Spleen (tissue), 11 donors: ENCODE results near the gene UGT1A5. TPM values are rescaled to one million over a fixed set of nuclear protein-coding genes. Genes with fewer than 3 reads are reported as not detected.
A peak's percentile ranks its signal among the peaks of the same experiment; 100 is the strongest.

Source experiments
- DNase-seq: peaks from one replicate; pipeline ENCODE4 v3.0.0-alpha.2; 2020
- H3K27ac ChIP-seq, 8 donors: fragments of 200-600 bp; sonication (generic) in 7 of 8; 1 replicate in 4 of 8; 2 replicates in 4 of 8; pipeline versions ENCODE4 v1.5.0 to v1.8.0; 2016 to 2021; ENCODE audit warnings: inconsistent platforms in 4 of 8, mild to moderate bottlenecking in 4 of 8, moderate library complexity in 1 of 8
- H3K27me3 ChIP-seq, 7 donors: fragments of 200-600 bp; sonication (generic) in 6 of 7; replicated peaks in 1 of 7; 1 replicate in 4 of 7; 2 replicates in 3 of 7; pipeline versions ENCODE4 v1.5.0 to v1.8.0; 2016 to 2021; ENCODE audit warnings: inconsistent platforms in 3 of 7, mild to moderate bottlenecking in 1 of 7
- H3K36me3 ChIP-seq, 6 donors: fragments of 200-600 bp; sonication (generic) in 5 of 6; 1 replicate in 4 of 6; 2 replicates in 2 of 6; pipeline versions ENCODE4 v1.5.0 to v1.8.0; 2016 to 2021; ENCODE audit warnings: inconsistent platforms in 2 of 6
- H3K4me1 ChIP-seq, 6 donors: fragments of 200-600 bp; sonication (generic) in 5 of 6; 1 replicate in 3 of 6; 2 replicates in 3 of 6; pipeline versions ENCODE4 v1.5.0 to v1.8.0; 2016 to 2021; ENCODE audit warnings: inconsistent platforms in 3 of 6
- H3K4me3 ChIP-seq, 8 donors: fragments of 200-600 bp; sonication (generic) in 7 of 8; 1 replicate in 4 of 8; 2 replicates in 4 of 8; pipeline versions ENCODE4 v1.5.0 to v1.8.0; 2016 to 2021; ENCODE audit warnings: inconsistent platforms in 4 of 8, mild to moderate bottlenecking in 4 of 8, moderate library complexity in 2 of 8
- H3K9me3 ChIP-seq, 8 donors: fragments of 200-600 bp; sonication (generic) in 7 of 8; 1 replicate in 4 of 8; 2 replicates in 4 of 8; pipeline versions ENCODE4 v1.5.0 to v1.8.0; 2016 to 2021; ENCODE audit warnings: inconsistent platforms in 4 of 8
- POLR2A ChIP-seq, 3 donors: fragments of 450-650 bp; IDR thresholded peaks; one replicate each; pipeline ENCODE4 v1.5.1; 2017; ENCODE audit warnings: antibody characterized with exemption in 3 of 3, mild to moderate bottlenecking in 1 of 3
- POLR2AphosphoS5 ChIP-seq, 3 donors: sonication (generic); formaldehyde crosslinking; IDR thresholded peaks; one replicate each; pipeline ENCODE4 v1.5.1; 2017; ENCODE audit warnings: antibody characterized with exemption in 3 of 3
- WGBS, 5 donors: extraction: QIAGEN DNeasy Blood & Tissue Kit in 3 of 5; methylation state at CpG; one replicate each; pipeline versions ENCODE4 v1.1.5 to v1.1.7; 2013 to 2018; 5-methylcytosine and 5-hydroxymethylcytosine counted together
- intact Hi-C: fragments of 100-400 bp; cut with DNase I; formaldehyde crosslinking; loops from one replicate; pipeline ENCODE4 v1.15.0; 2023; ENCODE audit warnings: low total_unique reads
- polyA plus RNA-seq, 3 donors: library from polyadenylated mRNA; stranded (reverse); fragments of 200-250 nt; gene quantifications; one replicate each; pipeline ENCODE4 v1.2.1, GENCODE V29; 2013
- total RNA-seq, 7 donors: library from RNA; depleted of rRNA in 3 of 7; stranded (reverse); fragments of >200 nt in 3 of 7; fragmentation: NEBNext Ultra II Directional in 4 of 7; extraction: Animal tissue kit (Norgen Biotek cat#: 25700) in 4 of 7; gene quantifications; one replicate each; pipeline versions ENCODE4 v1.1.0 to v1.2.1, GENCODE V29; 2016 to 2021
- TF ChIP-seq, protein P1 (sequence below), 11 experiments: fragments of 200-600 bp in 7 of 11; fragments of 450-650 bp in 4 of 11; sonication (generic) in 4 of 11; IDR thresholded peaks in 8 of 11; conservative IDR thresholded peaks in 3 of 11; 1 replicate in 7 of 11; 2 replicates in 4 of 11; pipeline versions ENCODE4 v1.4.0 to v1.8.0; 2016 to 2021; ENCODE audit warnings: antibody characterized with exemption in 11 of 11, inconsistent platforms in 4 of 11, mild to moderate bottlenecking in 1 of 11
- donor health status: healthy with polysubstance abuse.
- donor health status: DM: no; HTN: no; CAD: no; lungs with moderate emphysema.
- donor health status: DM: no; HTN: no; CAD: no.
- donor health status: Bipolar disorder and iron deficiency.
- donor health status: healthy.
- donor health status: DM: no; HTN: no; CAD: no.
- donor health status: DM: yes; HTN: yes; CAD: no.

UGT1A5 gene
- total and polyA plus RNA-seq, 10 donors = not detected

- Histone ChIP-seq H3K27ac (no peak overlapping the region), H3K36me3 (no peaks in the 10 kb centered on the region), H3K9me3 (no peaks in the 10 kb centered on the region), H3K27me3 (peaks cover 0 to 14% (median 0%) of the 10 kb centered on the region in 7 donors), H3K4me1 (no peaks in the 10 kb centered on the region), H3K4me3 (no peak overlapping the region)
- WGBS, 5 donors = 76 to 89% (median 80%) methylated on average over 9 of the region's 9 CpGs
- no peak for TF ChIP-seq POLR2AphosphoS5 (IDR thresholded peaks at IDR 0.05)
- TF ChIP-seq POLR2A (IDR thresholded peaks at IDR 0.05) = no peak
- TF ChIP-seq, protein P1, sequence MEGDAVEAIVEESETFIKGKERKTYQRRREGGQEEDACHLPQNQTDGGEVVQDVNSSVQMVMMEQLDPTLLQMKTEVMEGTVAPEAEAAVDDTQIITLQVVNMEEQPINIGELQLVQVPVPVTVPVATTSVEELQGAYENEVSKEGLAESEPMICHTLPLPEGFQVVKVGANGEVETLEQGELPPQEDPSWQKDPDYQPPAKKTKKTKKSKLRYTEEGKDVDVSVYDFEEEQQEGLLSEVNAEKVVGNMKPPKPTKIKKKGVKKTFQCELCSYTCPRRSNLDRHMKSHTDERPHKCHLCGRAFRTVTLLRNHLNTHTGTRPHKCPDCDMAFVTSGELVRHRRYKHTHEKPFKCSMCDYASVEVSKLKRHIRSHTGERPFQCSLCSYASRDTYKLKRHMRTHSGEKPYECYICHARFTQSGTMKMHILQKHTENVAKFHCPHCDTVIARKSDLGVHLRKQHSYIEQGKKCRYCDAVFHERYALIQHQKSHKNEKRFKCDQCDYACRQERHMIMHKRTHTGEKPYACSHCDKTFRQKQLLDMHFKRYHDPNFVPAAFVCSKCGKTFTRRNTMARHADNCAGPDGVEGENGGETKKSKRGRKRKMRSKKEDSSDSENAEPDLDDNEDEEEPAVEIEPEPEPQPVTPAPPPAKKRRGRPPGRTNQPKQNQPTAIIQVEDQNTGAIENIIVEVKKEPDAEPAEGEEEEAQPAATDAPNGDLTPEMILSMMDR (IDR thresholded peaks at IDR 0.05 in 8 of 11, conservative IDR thresholded peaks at IDR 0.05 in 3 of 11) = no peak
- intact Hi-C loops = no loop called here
- peak; percentile 48 for DNase-seq
Observed at GRCh38 chr2:233791883-233792329, 79.2 kb downstream of the UGT1A5 start.

GRCh38 chr2:233792720-233793119, 80.0 kb downstream of the UGT1A5 start:
- no peak for TF ChIP-seq POLR2A (IDR thresholded peaks at IDR 0.05)
- peaks cover 0 to 14% (median 0%) of the 10 kb centered on the region in 7 donors for H3K27me3 ChIP-seq
- no peaks in the 10 kb centered on the region for H3K4me1 ChIP-seq
- no peaks in the 10 kb centered on the region for H3K36me3 ChIP-seq
- intact Hi-C loops = no loop called here
- WGBS, 5 donors = 84 to 97% (median 90%) methylated on average over 7 of the region's 7 CpGs
- no peak overlapping the region for H3K4me3 ChIP-seq
- no peak overlapping the region for H3K27ac ChIP-seq
- H3K9me3 ChIP-seq = no peaks in the 10 kb centered on the region
- DNase-seq = no peak

- no peaks in the 10 kb centered on the region for H3K36me3 ChIP-seq
- H3K4me3 ChIP-seq = no peak overlapping the region
- no peak overlapping the region for H3K27ac ChIP-seq
- no peaks in the 10 kb centered on the region for H3K9me3 ChIP-seq
- no peaks in the 10 kb centered on the region for H3K4me1 ChIP-seq
- peak; percentile 61 for DNase-seq
- 78 to 85% (median 82%) methylated on average over 4 to 18 of the region's 18 CpGs for WGBS, 5 donors
- intact Hi-C loops = no loop called here
- peaks cover 0 to 14% (median 0%) of the 10 kb centered on the region in 7 donors for H3K27me3 ChIP-seq
- TF ChIP-seq POLR2A (IDR thresholded peaks at IDR 0.05) = no peak
- TF ChIP-seq POLR2AphosphoS5 (IDR thresholded peaks at IDR 0.05) = no peak
- TF ChIP-seq, protein P1 (IDR thresholded peaks at IDR 0.05 in 8 of 11, conservative IDR thresholded peaks at IDR 0.05 in 3 of 11) = no peak
Observed at GRCh38 chr2:233793465-233794127, 80.9 kb downstream of the UGT1A5 start.

DNA sequence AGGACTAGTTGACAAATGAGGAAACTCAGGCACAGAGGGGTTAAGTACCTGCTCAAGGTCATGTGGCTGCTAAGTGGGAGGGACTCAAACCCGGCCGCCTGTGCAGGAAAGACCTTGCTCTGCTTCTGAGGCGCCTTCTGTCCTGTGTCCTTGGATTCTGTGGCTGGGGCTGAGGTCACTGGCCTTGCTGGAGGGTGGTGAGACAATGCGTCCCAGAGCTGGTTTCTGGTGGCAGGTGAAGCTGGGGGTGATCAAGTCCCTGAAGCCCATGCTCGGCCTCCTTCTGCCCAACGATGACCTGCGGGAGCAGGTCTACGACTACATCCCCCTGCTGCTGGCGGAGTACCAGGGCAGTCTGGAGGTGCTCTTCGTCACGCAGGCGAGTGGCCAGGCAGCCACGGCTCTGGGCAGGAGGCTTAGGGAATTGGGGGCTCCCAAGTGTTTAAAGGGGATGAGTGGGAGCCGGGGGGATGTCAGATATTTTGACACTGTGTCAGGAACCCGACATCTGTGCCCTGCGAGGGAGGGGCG, 81.5 kb downstream of the UGT1A5 start:
- peak; percentile 64 for DNase-seq
- Histone ChIP-seq H3K9me3 (no peaks in the 10 kb centered on the region), H3K27ac (no peak overlapping the region), H3K36me3 (no peaks in the 10 kb centered on the region), H3K27me3 (peaks cover 0 to 14% (median 0%) of the 10 kb centered on the region in 7 donors), H3K4me1 (no peaks in the 10 kb centered on the region), H3K4me3 (no peak overlapping the region)
- intact Hi-C loops = no loop called here
- WGBS, 5 donors = 67 to 78% (median 76%) methylated on average over 16 to 17 of the region's 17 CpGs
- no peak for TF ChIP-seq POLR2AphosphoS5 (IDR thresholded peaks at IDR 0.05)

DNA sequence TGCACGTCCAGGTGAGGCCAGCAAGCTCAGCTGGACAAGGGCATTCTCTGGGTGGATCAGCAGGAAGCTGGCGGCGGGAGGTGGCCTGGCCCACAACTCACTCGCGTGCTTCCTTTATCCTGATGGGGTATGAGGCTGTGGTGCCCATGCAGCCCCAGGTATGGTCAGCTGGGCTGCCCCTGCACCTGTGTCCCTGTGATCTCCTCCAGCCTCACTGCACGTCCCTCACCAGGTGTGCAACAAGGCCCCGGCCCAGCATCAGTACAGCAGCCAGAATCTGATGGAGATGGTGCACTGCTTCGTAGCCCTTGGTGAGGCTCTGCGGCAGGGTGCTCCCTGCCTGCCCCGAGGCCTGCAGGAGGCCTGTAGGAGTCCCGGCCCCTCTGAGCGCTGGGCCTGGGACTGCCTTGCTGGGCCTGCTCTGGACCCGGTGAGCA, 83.0 kb downstream of the UGT1A5 start:
- Histone ChIP-seq H3K36me3 (no peaks in the 10 kb centered on the region), H3K27me3 (peaks cover 0 to 19% (median 0%) of the 10 kb centered on the region in 7 donors), H3K4me1 (no peaks in the 10 kb centered on the region), H3K9me3 (no peaks in the 10 kb centered on the region), H3K27ac (no peak overlapping the region), H3K4me3 (no peak overlapping the region)
- TF ChIP-seq, protein P1 (IDR thresholded peaks at IDR 0.05 in 8 of 11, conservative IDR thresholded peaks at IDR 0.05 in 3 of 11) = no peak
- TF ChIP-seq POLR2A (IDR thresholded peaks at IDR 0.05) = no peak
- no peak for TF ChIP-seq POLR2AphosphoS5 (IDR thresholded peaks at IDR 0.05)
- DNase-seq = peak; percentile 49
- 92 to 95% (median 94%) methylated on average over 10 to 13 of the region's 13 CpGs for WGBS, 5 donors
- intact Hi-C loops = no loop called here
